ENCODE results near the gene ARHGDIG.

GRCh38 chr16:303760-304505 lies 23.5 kb downstream of the ARHGDIG start:
- TF ChIP-seq REST (IDR thresholded peaks at IDR 0.05; ENCODE audit: insufficient read depth in 1 of 2, low read depth in 2 of 2, low read length in 1 of 2): no peak
- TF ChIP-seq CTCF (IDR thresholded peaks at IDR 0.05): no peak
- no peak for TF ChIP-seq POLR2AphosphoS5 (IDR thresholded peaks at IDR 0.05; ENCODE audit: low read depth, low read length)
- TF ChIP-seq TCF7L2 (IDR thresholded peaks at IDR 0.05; ENCODE audit: low read depth, low read length): no peak
- TF ChIP-seq SIN3A (IDR thresholded peaks at IDR 0.05; ENCODE audit: borderline replicate concordance, insufficient read depth, low read depth, low read length): no peak

Measured in Panc1 (cell line).